CD4-positive, alpha-beta T cell treated with Interferon alpha-2 for 1 hour (primary cell): ENCODE results near the gene HEATR5A.
"Not testable (repeated sequence)": the region's sequence is repeated elsewhere in the genome, so short reads cannot be mapped to it uniquely, and the experiment has no call there.

Source experiments
- DNase-seq, 2 donors: peaks; one replicate each; pipeline ENCODE4 v3.0.0-alpha.2; 2020 to 2022

The HEATR5A gene

DNA sequence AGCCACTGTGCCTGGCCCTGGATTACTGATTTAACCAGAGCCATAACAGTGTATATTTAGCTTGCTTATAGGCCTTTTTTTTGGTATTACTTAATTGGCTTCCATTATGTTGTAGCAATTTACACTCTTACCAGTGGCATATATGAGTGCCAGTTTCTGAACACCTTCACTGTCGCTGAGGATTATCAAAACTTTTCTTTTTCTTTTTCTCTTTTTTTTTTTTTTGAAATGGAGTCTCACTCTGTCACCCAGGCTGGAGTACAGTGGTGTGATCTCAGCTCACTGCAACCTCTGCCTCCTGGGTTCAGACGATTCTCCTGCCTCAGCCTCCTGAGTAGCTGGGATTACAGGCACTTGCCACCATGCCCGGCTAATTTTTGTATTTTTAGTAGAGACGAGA lies 164.4 kb downstream of the HEATR5A start:
- DNase-seq, result not testable (repeated sequence)

DNA sequence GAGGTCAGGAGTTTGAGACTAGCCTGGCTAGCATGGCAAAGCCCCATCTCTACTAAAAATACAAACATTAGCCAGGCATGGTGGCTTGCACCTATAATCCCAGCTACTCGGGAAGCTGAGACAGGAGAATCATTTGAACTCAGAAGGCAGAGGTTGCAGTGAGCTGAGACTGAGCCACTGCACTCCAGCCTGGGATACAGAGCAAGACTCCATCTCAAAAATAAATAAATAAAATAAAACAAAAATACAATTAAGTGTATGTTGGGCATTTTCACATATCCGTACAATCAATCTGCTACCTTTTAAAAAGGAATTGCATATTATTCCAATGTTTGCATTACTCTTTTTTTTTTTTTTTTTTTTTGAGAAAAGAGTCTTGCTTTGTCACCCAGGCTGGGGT lies 165.1 kb downstream of the HEATR5A start:
- DNase-seq, result no peak

- no peak for DNase-seq
Observed at GRCh38 chr14:31253746-31254471, 166.4 kb downstream of the HEATR5A start.

DNA sequence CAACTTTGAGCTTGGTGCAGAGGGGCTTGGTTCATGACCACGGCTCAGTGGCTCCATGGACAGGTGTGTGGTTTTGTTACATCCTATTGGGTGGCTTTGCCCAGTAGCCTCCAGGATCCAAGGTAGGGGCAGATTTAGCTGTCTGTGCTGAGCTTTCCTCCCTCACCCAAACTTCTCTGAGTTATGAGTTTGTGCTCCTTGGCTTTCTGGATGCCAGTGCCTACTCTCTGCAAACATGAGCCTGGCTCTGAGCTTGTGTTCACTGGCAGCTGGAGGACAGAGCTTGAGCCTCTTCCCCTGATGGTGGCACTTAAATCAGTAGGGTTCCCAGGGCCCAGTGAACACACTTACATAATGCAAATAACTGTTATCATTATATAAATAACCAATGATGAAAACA lies 167.5 kb downstream of the HEATR5A start:
- DNase-seq, result no peak

- no peak for DNase-seq
Observed at GRCh38 chr14:31251028-31251958, 169.1 kb downstream of the HEATR5A start.

DNA sequence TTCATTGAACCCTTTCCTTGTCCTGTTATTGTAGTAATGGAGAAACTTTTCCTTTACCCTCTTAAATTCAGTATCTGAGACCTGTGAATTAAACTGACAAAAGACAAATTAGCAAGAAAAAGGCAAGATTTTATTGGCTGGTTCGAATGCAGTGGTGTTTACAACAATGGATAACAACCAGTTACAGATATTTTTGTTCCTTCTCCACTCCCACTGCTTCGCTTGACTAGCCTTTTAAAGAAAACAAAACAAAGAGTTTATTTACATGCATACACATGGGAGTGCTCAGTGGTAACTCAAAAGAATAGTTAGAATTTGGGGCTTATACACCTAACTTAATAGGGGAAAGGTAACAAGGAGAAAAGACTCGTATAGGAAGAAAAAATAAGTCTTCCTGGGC lies 175.7 kb downstream of the HEATR5A start:
- DNase-seq, result no peak

- no peak for DNase-seq
Observed at GRCh38 chr14:31243860-31244259, 176.5 kb downstream of the HEATR5A start.

- not testable (repeated sequence) for DNase-seq
Observed at GRCh38 chr14:31242161-31242940, 178.0 kb downstream of the HEATR5A start.
